ENCODE results near the gene STAT2. TPM values are rescaled to one million over a fixed set of nuclear protein-coding genes. Genes with fewer than 3 reads are reported as not detected.

The STAT2 gene
- total and polyA plus RNA-seq, 2 of the 4 experiments (the other 2 are of a cell fraction): 99.3 to 182 TPM

DNA sequence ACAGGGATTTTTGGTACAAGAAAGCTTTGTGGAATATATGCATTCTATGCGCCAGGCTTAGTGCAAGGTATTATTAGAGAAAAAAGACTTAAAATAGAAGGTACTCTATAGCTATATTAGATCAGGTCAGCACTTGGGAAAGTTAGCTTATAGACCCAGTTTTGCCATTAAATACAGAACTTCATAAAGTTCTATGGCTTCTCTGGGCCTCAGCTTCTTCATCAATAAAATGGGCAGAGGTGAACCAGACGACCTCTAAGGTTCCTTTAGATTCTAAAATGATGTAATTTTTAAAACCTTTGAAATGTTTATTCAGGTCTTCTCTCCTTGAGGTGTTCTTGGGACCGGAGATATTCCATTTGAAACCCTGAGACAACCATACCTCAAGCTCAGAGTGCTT is 51.2 kb downstream of the STAT2 start:
- no peaks in the 10 kb centered on the region for H3K27me3 ChIP-seq (ENCODE audit: control insufficient read depth, insufficient read depth, low read length)
- no peak overlapping the region for H2BK15ac ChIP-seq (ENCODE audit: low read depth, low read length)
- dilution Hi-C loops (cut with HindIII; ENCODE audit: low sequenced_read_pairs, unreplicated experiment) (no loop called here), in situ Hi-C loops (cut with MboI; ENCODE audit: low sequenced_read_pairs) (no loop called here), intact Hi-C loops (cut with micrococcal nuclease) (no loop called here)
- no peak overlapping the region for H2BK120ac ChIP-seq (ENCODE audit: low read depth, low read length)
- H4K20me1 ChIP-seq (ENCODE audit: insufficient read depth, low read length): no peaks in the 10 kb centered on the region
- no peak overlapping the region for H2AFZ ChIP-seq (replicated peaks; ENCODE audit: low read length, poor library complexity)
- no peak overlapping the region for H2BK20ac ChIP-seq (ENCODE audit: low read depth, low read length)
- no peaks in the 10 kb centered on the region for H3K4me1 ChIP-seq (ENCODE audit: control insufficient read depth, insufficient read depth, low read length)
- no peak overlapping the region for H4K8ac ChIP-seq (ENCODE audit: low read depth in 2 of 2, low read length in 2 of 2)
- DNase-seq (no peak), ATAC-seq (ENCODE audit: low read depth) (no peak)
- H3K4ac ChIP-seq (ENCODE audit: low read depth, low read length): no peak overlapping the region
- H2AK5ac ChIP-seq (ENCODE audit: low read depth, low read length): no peak overlapping the region
- no peak overlapping the region for H3K9ac ChIP-seq (ENCODE audit: low read depth, low read length)
- no peak overlapping the region for H3K4me2 ChIP-seq (ENCODE audit: low read depth, low read length)
- BruUV-seq (replicated peaks): no TSS peak
- no CpG with 5 or more reads among the region's 3 CpGs for WGBS, 2 experiments (ENCODE audit: extremely low coverage in 2 of 2, insufficient read length in 1 of 2)
- H3K9me3 ChIP-seq (ENCODE audit: control insufficient read depth, insufficient read depth, low read length): no peaks in the 10 kb centered on the region
- no peak overlapping the region for H4K5ac ChIP-seq (ENCODE audit: low read depth, low read length)
- no peak overlapping the region for H3K56ac ChIP-seq (ENCODE audit: extremely low read depth, insufficient read depth, low read length)
- no peak overlapping the region for H4K91ac ChIP-seq (ENCODE audit: insufficient read depth, low read depth, low read length)
- no peak overlapping the region for H3K27ac ChIP-seq (ENCODE audit: insufficient read depth, low read length)
- ChIA-PET POLR2A (ENCODE audit: unreplicated experiment) (no interaction called here), CTCF (no interaction called here)
- H3K23ac ChIP-seq (ENCODE audit: low read depth, low read length): no peak overlapping the region
- TF ChIP-seq RFX5 (IDR thresholded peaks at IDR 0.05; ENCODE audit: low read depth, low read length): no peak
- TF ChIP-seq, protein P1, sequence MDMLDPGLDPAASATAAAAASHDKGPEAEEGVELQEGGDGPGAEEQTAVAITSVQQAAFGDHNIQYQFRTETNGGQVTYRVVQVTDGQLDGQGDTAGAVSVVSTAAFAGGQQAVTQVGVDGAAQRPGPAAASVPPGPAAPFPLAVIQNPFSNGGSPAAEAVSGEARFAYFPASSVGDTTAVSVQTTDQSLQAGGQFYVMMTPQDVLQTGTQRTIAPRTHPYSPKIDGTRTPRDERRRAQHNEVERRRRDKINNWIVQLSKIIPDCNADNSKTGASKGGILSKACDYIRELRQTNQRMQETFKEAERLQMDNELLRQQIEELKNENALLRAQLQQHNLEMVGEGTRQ (IDR thresholded peaks at IDR 0.05; ENCODE audit: low read depth, low read length): no peak
- TF ChIP-seq FOS (IDR thresholded peaks at IDR 0.05; ENCODE audit: low read depth, low read length): no peak
- TF ChIP-seq NFE2L2 (IDR thresholded peaks at IDR 0.05; ENCODE audit: low read depth, low read length): no peak
- TF ChIP-seq, protein P2, sequence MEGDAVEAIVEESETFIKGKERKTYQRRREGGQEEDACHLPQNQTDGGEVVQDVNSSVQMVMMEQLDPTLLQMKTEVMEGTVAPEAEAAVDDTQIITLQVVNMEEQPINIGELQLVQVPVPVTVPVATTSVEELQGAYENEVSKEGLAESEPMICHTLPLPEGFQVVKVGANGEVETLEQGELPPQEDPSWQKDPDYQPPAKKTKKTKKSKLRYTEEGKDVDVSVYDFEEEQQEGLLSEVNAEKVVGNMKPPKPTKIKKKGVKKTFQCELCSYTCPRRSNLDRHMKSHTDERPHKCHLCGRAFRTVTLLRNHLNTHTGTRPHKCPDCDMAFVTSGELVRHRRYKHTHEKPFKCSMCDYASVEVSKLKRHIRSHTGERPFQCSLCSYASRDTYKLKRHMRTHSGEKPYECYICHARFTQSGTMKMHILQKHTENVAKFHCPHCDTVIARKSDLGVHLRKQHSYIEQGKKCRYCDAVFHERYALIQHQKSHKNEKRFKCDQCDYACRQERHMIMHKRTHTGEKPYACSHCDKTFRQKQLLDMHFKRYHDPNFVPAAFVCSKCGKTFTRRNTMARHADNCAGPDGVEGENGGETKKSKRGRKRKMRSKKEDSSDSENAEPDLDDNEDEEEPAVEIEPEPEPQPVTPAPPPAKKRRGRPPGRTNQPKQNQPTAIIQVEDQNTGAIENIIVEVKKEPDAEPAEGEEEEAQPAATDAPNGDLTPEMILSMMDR (conservative IDR thresholded peaks at IDR 0.05; ENCODE audit: low read depth, low read length): no peak
- TF ChIP-seq, protein P3, sequence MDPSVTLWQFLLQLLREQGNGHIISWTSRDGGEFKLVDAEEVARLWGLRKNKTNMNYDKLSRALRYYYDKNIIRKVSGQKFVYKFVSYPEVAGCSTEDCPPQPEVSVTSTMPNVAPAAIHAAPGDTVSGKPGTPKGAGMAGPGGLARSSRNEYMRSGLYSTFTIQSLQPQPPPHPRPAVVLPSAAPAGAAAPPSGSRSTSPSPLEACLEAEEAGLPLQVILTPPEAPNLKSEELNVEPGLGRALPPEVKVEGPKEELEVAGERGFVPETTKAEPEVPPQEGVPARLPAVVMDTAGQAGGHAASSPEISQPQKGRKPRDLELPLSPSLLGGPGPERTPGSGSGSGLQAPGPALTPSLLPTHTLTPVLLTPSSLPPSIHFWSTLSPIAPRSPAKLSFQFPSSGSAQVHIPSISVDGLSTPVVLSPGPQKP (IDR thresholded peaks at IDR 0.05; ENCODE audit: borderline replicate concordance, low read depth, low read length): no peak
- H3K79me1 ChIP-seq (ENCODE audit: low read depth in 1 of 2, low read length in 2 of 2): peaks cover 5 to 10% of the 10 kb centered on the region in 2 experiments
- no peak overlapping the region for H3K14ac ChIP-seq (replicated peaks; ENCODE audit: low read depth, low read length)
- H2BK5ac ChIP-seq (ENCODE audit: low read depth, low read length, poor library complexity, severe bottlenecking): no peak overlapping the region
- H3K9me1 ChIP-seq (ENCODE audit: insufficient read depth, low read length): no peaks in the 10 kb centered on the region
- H2AK9ac ChIP-seq (replicated peaks; ENCODE audit: low read depth, low read length, poor library complexity): no peak overlapping the region
- peaks cover 35% of the 10 kb centered on the region for H3K36me3 ChIP-seq (ENCODE audit: control insufficient read depth, insufficient read depth, low read length)
- no peak overlapping the region for H3K18ac ChIP-seq (ENCODE audit: low read depth, low read length)
- H3K4me3 ChIP-seq (ENCODE audit: insufficient read depth, low read depth, low read length): no peak overlapping the region

All from IMR-90 (cell line).